ENCODE measurements around the gene PRR30.
"Not testable (repeated sequence)": the region's sequence is repeated elsewhere in the genome, so short reads cannot be mapped to it uniquely, and the experiment has no call there.

Gene PRR30

GRCh38 chr2:27126252-27126710 lies 12.9 kb downstream of the PRR30 start:
- no peak overlapping the region for H3K4me3 ChIP-seq (ENCODE audit: low read depth, low read length)
- TF ChIP-seq, protein P1, sequence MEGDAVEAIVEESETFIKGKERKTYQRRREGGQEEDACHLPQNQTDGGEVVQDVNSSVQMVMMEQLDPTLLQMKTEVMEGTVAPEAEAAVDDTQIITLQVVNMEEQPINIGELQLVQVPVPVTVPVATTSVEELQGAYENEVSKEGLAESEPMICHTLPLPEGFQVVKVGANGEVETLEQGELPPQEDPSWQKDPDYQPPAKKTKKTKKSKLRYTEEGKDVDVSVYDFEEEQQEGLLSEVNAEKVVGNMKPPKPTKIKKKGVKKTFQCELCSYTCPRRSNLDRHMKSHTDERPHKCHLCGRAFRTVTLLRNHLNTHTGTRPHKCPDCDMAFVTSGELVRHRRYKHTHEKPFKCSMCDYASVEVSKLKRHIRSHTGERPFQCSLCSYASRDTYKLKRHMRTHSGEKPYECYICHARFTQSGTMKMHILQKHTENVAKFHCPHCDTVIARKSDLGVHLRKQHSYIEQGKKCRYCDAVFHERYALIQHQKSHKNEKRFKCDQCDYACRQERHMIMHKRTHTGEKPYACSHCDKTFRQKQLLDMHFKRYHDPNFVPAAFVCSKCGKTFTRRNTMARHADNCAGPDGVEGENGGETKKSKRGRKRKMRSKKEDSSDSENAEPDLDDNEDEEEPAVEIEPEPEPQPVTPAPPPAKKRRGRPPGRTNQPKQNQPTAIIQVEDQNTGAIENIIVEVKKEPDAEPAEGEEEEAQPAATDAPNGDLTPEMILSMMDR (IDR thresholded peaks at IDR 0.05; ENCODE audit: low read depth, low read length): no peak

GRCh38 chr2:27125104-27125503 lies 14.1 kb downstream of the PRR30 start:
- TF ChIP-seq, protein P1 (IDR thresholded peaks at IDR 0.05; ENCODE audit: low read depth, low read length): no peak

DNA sequence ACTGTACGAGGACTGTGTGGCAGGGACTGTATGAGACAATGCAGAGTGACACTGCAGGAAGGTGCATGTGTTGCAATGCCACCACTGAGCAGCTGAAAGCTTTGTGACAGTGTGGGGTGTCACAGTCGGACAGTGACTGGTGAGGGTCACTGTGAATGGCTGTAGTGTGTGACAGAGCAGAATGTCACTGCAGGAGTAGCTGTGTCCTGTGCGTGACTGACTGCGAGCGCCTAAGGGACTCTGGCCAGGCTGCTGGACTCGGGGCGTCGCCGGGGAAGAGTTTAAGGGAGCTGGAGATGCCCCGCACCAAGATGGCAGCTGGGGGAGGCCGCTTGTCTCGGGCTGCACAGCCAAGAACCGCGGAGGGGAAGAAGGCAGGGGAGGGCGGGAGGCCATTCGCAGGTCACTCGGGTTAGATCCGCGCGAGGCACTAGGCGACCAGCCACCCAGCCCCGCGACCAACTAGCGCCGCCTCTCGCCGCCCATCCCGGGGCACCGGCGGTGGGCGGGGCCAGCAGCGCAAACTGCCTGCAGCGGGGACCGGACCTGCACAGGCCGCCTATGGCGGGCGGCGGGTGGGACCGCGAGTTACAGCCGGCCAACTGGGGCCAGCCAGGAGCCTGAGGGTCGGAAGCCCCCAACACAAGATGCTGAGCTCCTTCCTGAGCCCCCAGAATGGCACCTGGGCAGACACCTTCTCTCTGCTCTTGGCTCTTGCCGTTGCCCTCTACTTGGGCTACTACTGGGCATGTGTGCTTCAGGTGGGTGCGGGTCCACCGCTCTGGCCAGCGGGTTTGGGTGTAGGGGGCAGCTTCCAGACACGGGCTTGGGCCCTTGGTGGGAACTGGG lies 15.7 kb downstream of the PRR30 start, which contains the start of gene ABHD1:
TSS of gene ABHD1 (plus strand) at position 514 of the 849 bp plus-strand sequence. CDS start at position 648, 134 bp downstream.
- TF ChIP-seq, protein P1 (IDR thresholded peaks at IDR 0.05; ENCODE audit: low read depth, low read length): no peak
- peak within 1 kb of the TSS; percentile 53 for H3K4me3 ChIP-seq (ENCODE audit: low read depth, low read length)

More at GRCh38 chr2:27125104-27125503, 14.1 kb downstream of the PRR30 start:
- H3K4me3 ChIP-seq (ENCODE audit: low read depth, low read length): no peak overlapping the region

- H3K4me3 ChIP-seq (ENCODE audit: low read depth, low read length): no peak overlapping the region
- TF ChIP-seq, protein P1 (IDR thresholded peaks at IDR 0.05; ENCODE audit: low read depth, low read length): no peak
Observed at GRCh38 chr2:27122791-27123190, 16.4 kb downstream of the PRR30 start.

DNA sequence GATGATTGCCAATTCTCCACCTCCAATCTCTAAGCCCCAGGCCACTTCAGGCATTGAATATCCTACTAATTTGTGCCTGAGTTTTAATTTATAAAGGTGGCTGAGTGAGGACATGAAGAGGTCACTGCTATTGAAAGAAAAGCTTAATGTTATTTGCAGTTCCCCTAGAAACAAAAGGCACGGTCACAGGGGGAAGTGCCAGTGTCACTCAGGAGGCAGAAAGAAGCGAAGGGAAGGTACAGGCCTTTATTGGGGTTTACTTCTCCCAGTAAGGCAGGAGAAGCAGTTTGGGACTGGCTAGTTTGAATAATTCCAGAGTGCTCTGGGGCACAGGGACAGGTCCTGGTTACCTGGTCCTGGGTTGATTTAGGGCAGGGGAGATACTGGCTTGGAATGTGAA lies 17.3 kb downstream of the PRR30 start:
- no peak overlapping the region for H3K4me3 ChIP-seq (ENCODE audit: low read depth, low read length)
- TF ChIP-seq, protein P1 (IDR thresholded peaks at IDR 0.05; ENCODE audit: low read depth, low read length): no peak

DNA sequence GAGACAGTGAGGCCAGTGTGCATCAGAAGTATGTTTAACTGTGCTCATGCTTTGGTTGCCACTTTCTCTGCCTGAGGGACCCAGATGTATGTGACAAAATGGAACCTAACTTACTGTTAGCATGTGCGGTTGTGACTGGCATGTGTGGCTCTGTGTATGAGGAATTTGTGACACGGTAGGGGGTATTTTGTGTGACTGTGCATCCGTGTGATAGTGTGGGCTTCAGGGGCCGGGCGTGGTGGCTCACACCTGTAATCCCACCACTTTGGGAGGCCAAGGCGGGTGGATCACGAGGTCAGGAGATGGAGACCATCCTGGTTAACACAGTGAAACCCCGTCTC lies 19.9 kb downstream of the PRR30 start:
- H3K4me3 ChIP-seq (ENCODE audit: low read depth, low read length): not testable (repeated sequence)

DNA sequence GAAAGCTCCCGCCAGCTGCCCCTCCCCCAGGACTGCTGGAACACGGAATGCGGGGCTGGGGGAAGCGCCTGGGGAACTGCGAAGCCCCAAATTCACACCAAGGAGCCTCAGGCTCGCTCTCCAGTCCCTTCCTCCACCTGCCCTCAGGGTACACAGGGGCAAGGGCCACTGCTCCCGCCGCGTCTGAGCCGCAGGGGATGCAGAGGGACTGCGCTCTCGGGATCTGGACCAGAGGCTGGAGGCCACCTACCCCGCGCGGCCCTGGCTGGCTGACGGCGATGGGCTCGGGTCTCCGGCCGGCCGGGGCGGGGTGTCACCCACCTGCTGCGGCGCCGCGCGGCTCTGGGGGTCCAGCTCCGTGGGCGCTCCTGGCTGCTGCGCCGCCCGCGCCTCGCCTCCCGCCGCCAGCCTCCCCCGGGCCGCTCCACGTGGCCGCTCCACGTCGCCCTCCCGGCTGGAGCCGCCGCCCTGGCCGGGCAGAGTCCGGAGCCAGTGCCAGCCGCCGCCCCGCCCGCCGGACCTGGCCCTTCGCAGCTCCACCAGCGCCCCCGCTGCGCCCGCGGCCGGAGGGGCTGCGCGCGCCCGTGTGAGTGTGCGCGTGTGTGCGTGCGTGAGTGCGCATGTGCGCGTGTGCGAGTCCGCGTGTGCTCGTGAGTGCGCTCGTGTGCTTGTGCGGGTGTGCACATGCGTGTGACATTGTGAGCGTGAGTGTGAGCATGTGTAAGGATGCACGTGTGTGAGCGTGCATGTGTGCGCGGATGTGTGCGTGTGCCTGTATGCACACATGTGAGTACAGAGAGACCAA lies 20.5 kb downstream of the PRR30 start, which contains the start of gene CGREF1:
TSS of gene CGREF1 (minus strand) at position 604 of the 805 bp plus-strand sequence. CDS start 14,762 bp downstream, outside the sequence.
- H3K4me3 ChIP-seq (ENCODE audit: low read depth, low read length): 0 out of 2 replicates have a peak within 1 kb of the TSS, but pooled peaks have one; percentile 9

More for the DNA sequence above, 20.5 kb downstream of the PRR30 start, which contains the start of gene CGREF1:
- TF ChIP-seq, protein P1 (IDR thresholded peaks at IDR 0.05; ENCODE audit: low read depth, low read length): no peak
